PC-9 (cell line): ENCODE measurements around the gene ITPR3.

Source experiments
- CTCF ChIP-seq: fragments of 200-600 bp; sonication (generic); conservative IDR thresholded peaks from 2 replicates; pipeline ENCODE4 v1.6.1; 2017; ENCODE audit warnings: mixed run types, antibody characterized with exemption, mild to moderate bottlenecking, moderate library complexity
- EZH2 ChIP-seq: fragments of 200-600 bp; sonication (generic); IDR thresholded peaks from 2 replicates; pipeline ENCODE4 v1.8.0; 2017; ENCODE audit warnings: antibody characterized with exemption, low read depth

- TF ChIP-seq CTCF (no peak), EZH2 (no peak)
Observed at GRCh38 chr6:33673851-33674250, 52.7 kb downstream of the ITPR3 start.
